ENCODE data around the gene GLUL.

GRCh38 chr1:182404781-182405180, 13.2 kb upstream of the GLUL start:
- no peak for TF ChIP-seq CTCF (IDR thresholded peaks at IDR 0.05)
- TF ChIP-seq POLR2AphosphoS5 (IDR thresholded peaks at IDR 0.05) = no peak
- no peak for TF ChIP-seq POLR2A (IDR thresholded peaks at IDR 0.05)

Data from breast epithelium (tissue), 3 donors.